GM23248 (cell line): ENCODE data around the gene CNOT1.

ENCODE experiments used
- EZH2 ChIP-seq: fragments of 200-600 bp; sonication (generic); IDR thresholded peaks from 2 replicates; pipeline ENCODE4 v1.6.1; 2018; ENCODE audit warnings: antibody characterized with exemption, mild to moderate bottlenecking; ENCODE audit not compliant: insufficient read depth, poor library complexity, severe bottlenecking
- EZH2phosphoT487 ChIP-seq: fragments of 200-600 bp; sonication (generic); IDR thresholded peaks from 2 replicates; pipeline ENCODE4 v1.6.1; 2018; ENCODE audit warnings: antibody characterized with exemption, moderate library complexity, mild to moderate bottlenecking, low read depth; ENCODE audit not compliant: insufficient read depth

DNA sequence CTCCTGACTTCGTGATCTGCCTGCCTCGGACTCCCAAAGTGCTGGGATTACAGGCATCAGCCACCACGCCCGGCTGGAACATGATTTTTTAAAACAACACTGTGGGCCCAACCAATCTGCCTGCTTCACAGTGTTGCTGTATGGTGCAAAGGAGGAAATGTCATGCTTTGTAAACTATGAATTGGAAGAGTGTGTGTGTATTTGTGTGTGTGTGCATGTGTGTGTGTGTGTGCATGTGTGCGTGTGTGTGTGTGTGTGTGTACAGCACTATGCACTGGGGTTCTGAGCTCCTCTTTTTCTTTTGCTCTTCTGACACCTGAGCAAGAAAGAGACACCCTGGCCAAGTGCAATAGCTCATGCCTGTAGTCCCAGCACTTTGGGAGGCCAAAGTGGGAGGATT is 14.5 kb upstream of the CNOT1 start:
- TF ChIP-seq EZH2phosphoT487 (no peak), EZH2 (no peak)
